Stimulated activated CD8-positive, alpha-beta memory T cell treated with anti-CD3 and anti-CD28 coated beads, Interleukin-12 subunit alpha, Interleukin-12 subunit beta, amount 100 ng/mL, for 1 hour (primary cell): ENCODE measurements around the gene COG5.
A peak's percentile ranks its signal among the peaks of the same experiment; 100 is the strongest.
"Not testable (repeated sequence)": the region's sequence is repeated elsewhere in the genome, so short reads cannot be mapped to it uniquely, and the experiment has no call there.

Experiments used
- DNase-seq: peaks from one replicate; pipeline ENCODE4 v3.0.0-alpha.2; 2020; ENCODE audit warnings: low read depth

Gene COG5

DNA sequence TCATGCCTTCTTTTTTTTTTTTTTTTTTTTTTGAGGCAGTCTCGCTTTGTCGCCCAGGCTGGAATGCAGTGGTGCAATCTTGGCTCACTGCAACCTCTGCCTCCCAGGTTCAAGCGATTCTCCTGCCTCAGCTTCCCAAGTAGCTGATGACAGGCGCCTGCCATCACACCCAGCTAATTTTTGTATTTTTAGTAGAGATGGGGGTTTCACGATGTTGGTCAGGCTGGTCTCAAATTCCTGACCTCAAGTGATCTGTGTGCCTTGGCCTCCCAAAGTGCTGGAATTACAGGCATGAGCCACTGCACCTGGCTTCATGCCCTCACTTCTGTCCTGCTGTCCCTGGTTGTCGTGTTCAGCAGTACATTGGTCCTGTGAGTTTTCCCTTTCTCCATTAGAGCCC is 342.9 kb downstream of the COG5 start:
- not testable (repeated sequence) for DNase-seq

DNA sequence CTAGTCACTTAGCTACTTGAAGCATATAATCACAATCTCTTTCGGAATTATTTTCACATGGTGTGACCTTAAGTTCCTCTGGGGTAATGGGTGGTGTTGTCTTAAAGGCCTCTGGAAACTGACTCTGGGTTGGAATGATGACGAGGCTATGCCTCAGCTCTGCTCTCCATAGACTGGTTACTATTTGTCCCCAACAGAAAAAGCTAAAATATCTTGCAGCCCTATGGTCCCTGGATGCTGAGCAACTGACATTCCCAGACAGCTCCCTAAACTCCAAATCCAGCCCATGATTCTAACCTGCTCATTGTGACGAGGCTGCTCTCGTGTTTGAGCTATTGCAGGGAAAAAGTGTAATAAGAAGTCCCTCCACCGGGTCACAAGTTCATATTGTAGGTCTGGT is 343.4 kb downstream of the COG5 start:
- DNase-seq = no peak

- DNase-seq = no peak
These were observed 344.0 kb downstream of the COG5 start for GRCh38 chr7:107219563-107220244.

DNA sequence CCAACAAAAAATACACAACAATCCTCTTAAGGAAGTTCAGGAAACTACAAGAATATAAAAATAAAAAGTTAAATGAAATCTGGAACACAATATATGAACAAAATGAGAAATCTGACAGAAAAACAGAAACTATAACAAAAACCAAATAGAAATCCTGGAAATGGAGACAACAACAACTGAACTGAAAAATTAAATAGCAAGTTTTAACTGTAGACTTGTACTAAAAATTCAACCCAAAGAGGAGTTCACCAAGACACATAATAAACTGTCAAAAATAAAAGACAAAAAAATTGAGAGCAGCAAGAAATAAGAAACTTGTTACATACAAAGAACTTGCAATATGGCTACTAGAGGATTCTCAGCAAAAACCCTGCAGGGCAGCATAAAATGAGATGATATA is 349.8 kb downstream of the COG5 start:
- DNase-seq = no peak

DNA sequence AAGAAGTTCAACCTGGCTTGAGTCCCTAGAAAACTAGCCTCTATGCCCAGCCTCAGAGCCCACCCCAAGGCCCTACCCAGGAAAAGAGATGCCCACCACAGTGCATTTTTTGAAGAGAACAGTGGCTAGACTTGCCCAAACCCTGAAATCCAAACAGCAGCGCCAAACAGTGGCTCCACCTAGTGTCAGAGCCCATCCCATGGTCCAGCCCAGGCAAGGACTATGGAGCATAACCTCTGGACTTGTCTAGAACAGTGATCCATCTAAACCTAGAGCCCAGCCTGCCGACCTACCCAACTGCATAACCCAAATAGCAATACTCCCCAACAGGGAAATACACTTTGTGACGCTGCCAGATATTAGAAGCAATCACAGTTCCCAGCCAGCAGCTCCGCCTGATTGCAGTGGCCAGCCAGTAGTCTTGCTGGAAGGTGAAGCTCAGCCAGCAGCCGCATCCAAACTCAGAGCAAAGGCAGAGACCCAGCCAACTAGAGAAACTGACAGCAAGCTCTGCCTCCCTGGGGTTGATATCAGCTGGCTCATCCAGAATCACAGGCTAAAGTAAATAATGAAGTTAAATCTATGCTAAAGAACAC is 350.4 kb downstream of the COG5 start:
- DNase-seq = no peak

- DNase-seq = no peak
These were observed 351.0 kb downstream of the COG5 start for GRCh38 chr7:107212725-107213124.

DNA sequence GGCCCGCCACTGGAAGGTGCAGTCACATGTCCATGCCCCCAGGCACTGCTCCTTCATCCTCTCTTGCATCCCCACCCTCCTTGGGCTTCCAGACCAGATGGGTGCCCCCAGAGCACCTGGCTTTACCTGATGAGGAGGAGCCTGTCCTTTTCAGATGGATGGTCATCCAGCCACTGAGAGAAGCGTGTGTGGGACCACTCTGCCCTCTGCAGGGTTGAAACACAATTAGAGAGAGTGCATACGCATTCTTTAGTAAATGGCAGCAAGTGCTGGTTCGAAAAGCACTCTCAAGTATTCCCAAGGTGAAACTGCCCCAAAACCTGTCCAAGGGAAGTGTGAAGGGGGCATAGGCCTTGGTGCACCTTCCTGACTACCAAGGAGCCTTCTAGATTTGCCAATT is 353.3 kb downstream of the COG5 start:
- no peak for DNase-seq

DNA sequence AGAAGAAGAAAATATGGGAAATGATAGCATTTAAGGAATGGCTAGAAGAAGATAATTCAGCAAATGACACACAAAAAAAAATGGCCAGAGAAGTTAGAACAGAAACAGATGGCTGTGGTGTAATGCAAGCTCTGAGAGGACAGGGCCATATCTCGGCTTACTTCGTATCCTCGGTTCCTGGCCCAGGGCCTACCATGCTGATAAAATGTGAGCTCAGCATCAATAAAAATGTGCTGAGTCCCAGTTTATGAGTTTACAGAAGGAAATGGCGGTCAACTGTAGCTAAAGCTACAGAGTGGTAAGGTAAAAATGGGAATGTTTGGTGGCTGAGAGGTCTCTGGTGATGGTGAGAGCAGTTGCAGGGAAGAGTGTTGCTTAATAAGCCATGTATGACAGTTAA is 354.2 kb downstream of the COG5 start:
- no peak for DNase-seq

- DNase-seq = no peak
These were observed 355.2 kb downstream of the COG5 start for GRCh38 chr7:107208563-107208962.

- DNase-seq = no peak
These were observed 355.6 kb downstream of the COG5 start for GRCh38 chr7:107208024-107208521.

- no peak for DNase-seq
These were observed 356.3 kb downstream of the COG5 start for GRCh38 chr7:107207459-107207858.

GRCh38 chr7:107206706-107207105 is 357.0 kb downstream of the COG5 start:
- DNase-seq = no peak

GRCh38 chr7:107206136-107206535 is 357.6 kb downstream of the COG5 start:
- no peak for DNase-seq

DNA sequence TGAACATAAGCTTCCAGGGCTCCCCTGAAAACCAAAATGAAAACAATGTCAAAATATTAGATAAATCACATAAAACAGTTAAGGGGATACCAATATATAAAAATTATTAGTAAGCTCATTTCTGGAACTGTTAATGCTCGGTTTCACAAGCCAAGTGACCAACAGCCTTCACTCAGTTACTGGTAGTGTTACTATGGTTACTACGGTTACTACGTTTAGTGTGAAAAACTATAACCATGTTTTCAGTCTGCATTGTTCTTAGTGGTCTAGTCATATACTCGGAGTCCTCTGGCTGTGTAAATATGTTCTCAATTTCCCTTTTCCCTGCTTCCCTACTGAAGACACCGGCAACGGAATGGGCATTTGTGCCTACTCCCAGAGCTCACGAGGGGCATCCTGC is 360.1 kb downstream of the COG5 start:
- no peak for DNase-seq

DNA sequence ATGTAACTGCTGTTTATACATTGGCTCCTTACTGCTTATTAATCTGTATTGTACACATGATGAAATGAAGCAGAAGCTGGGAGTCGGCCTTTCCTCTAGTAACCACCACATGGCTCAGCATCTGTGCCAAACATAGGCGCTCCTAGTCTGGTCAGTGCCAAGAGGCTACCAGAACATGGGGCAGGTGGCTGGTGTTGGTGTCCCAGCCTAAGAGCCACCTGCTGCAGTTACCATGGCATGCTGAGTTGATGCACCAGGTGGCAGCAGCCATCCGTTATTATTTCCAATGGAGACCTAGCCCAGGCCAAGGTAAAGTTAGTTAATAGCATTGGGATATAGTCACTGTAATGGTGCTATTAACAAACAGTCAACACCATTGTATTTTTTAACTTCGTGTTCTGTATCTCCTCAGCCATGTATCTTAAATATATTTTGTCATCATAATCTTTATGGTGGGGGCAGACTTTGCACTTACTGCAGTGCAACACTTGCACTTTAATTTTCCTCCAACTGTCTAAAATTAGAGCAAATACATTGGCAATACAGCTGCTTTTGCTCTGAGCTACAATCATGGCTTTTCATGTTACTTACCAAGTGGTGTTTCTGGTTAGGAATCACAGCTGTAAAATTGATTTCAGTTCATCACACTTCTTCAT is 361.8 kb downstream of the COG5 start:
- DNase-seq = no peak

- DNase-seq = no peak
These were observed 366.7 kb downstream of the COG5 start for GRCh38 chr7:107196834-107197610.

GRCh38 chr7:107194052-107194451 is 369.7 kb downstream of the COG5 start:
- DNase-seq = no peak

- no peak for DNase-seq
These were observed 373.6 kb downstream of the COG5 start for GRCh38 chr7:107190090-107190489.

DNA sequence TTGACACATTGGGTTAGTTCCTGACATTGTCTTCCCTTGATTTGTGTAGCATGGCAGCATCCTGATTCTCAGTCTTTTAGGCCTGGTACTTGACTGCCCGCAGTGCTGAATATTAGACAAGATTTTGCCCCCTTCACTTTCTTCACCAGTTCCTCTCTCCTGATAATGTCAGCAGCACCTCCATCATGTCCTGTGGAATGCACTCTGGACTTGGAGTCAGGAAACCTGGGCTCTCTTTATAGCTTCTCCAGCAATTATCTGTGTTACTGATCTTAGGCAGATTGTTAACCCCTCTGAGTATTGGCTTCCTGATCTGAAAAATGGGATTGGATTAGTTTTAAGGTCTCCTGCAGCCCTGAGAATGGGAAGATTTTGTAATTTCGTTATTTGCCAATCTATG is 375.9 kb downstream of the COG5 start:
- no peak for DNase-seq

- DNase-seq = no peak
These were observed 377.5 kb downstream of the COG5 start for GRCh38 chr7:107186240-107186639.

GRCh38 chr7:107185716-107186115 is 378.0 kb downstream of the COG5 start:
- no peak for DNase-seq

GRCh38 chr7:107181172-107181571 is 382.5 kb downstream of the COG5 start:
- no peak for DNase-seq

GRCh38 chr7:107180378-107180777 is 383.3 kb downstream of the COG5 start:
- DNase-seq = peak; percentile 61
